Liver (tissue), 9 donors: ENCODE data around the gene C2orf92. TPM values are rescaled to one million over a fixed set of nuclear protein-coding genes. Genes with fewer than 3 reads are reported as not detected.
"Not testable (repeated sequence)": the region's sequence is repeated elsewhere in the genome, so short reads cannot be mapped to it uniquely, and the experiment has no call there.

Source experiments
- DNase-seq: peaks from one replicate; pipeline ENCODE4 v3.0.0-alpha.2; 2017; ENCODE audit warnings: low spot score
- H3K27ac ChIP-seq, 2 donors: one replicate each; pipeline ENCODE4 v1.7.0; 2013; ENCODE audit warnings: inconsistent platforms in 2 of 2, low read length in 2 of 2, control low read depth in 1 of 2, low read depth in 1 of 2, mild to moderate bottlenecking in 1 of 2
- H3K27me3 ChIP-seq, 4 donors: one replicate each; pipeline versions ENCODE4 v1.6.1 to v1.7.0; 2013; ENCODE audit warnings: low read length in 3 of 4, inconsistent platforms in 1 of 4, mild to moderate bottlenecking in 1 of 4, moderate library complexity in 1 of 4; ENCODE audit not compliant: control insufficient read depth in 4 of 4, insufficient read depth in 4 of 4
- H3K36me3 ChIP-seq, 4 donors: one replicate each; pipeline versions ENCODE4 v1.6.1 to v1.7.0; 2013; ENCODE audit warnings: low read length in 3 of 4, mild to moderate bottlenecking in 3 of 4, low read depth in 1 of 4, moderate library complexity in 1 of 4; ENCODE audit not compliant: control insufficient read depth in 4 of 4, insufficient read depth in 3 of 4
- H3K4me1 ChIP-seq, 4 donors: one replicate each; pipeline versions ENCODE4 v1.6.1 to v1.7.0; 2013; ENCODE audit warnings: low read length in 3 of 4, mild to moderate bottlenecking in 3 of 4, moderate library complexity in 1 of 4; ENCODE audit not compliant: control insufficient read depth in 4 of 4, insufficient read depth in 4 of 4
- H3K4me3 ChIP-seq, 3 donors: one replicate each; pipeline versions ENCODE4 v1.6.1 to v1.7.0; 2013; ENCODE audit warnings: low read length in 3 of 3, control low read depth in 1 of 3, low read depth in 1 of 3, mild to moderate bottlenecking in 1 of 3
- H3K9ac ChIP-seq, 2 donors: one replicate each; pipeline ENCODE4 v1.7.0; 2013; ENCODE audit warnings: low read length in 2 of 2, mild to moderate bottlenecking in 2 of 2, moderate library complexity in 2 of 2, control low read depth in 1 of 2, low read depth in 1 of 2
- H3K9me3 ChIP-seq, 4 donors: one replicate each; pipeline versions ENCODE4 v1.6.1 to v1.7.0; 2013; ENCODE audit warnings: low read length in 3 of 4; ENCODE audit not compliant: control insufficient read depth in 4 of 4
- ATF3 ChIP-seq: IDR thresholded peaks from 2 replicates; pipeline ENCODE4 v1.6.1; 2016; ENCODE audit warnings: antibody characterized with exemption
- CTCF ChIP-seq: fragments of 150-350 bp; IDR thresholded peaks from 2 replicates; pipeline ENCODE4 v1.5.1; 2017; ENCODE audit warnings: improper control_type of control experiment, low read depth, low read length; ENCODE audit not compliant: missing input control
- EGR1 ChIP-seq, 2 donors: IDR thresholded peaks; 2 replicates each; pipeline ENCODE4 v1.6.1; 2016 to 2018; ENCODE audit warnings: antibody characterized with exemption in 2 of 2, low read depth in 2 of 2
- FOXA1 ChIP-seq: IDR thresholded peaks from 2 replicates; pipeline ENCODE4 v1.6.1; 2016; ENCODE audit warnings: antibody characterized with exemption
- FOXA2 ChIP-seq: IDR thresholded peaks from 2 replicates; pipeline ENCODE4 v1.6.1; 2016; ENCODE audit warnings: antibody characterized with exemption
- GABPA ChIP-seq, 2 donors: IDR thresholded peaks in 1 of 2; conservative IDR thresholded peaks in 1 of 2; 2 replicates each; pipeline ENCODE4 v1.6.1; 2016; ENCODE audit warnings: antibody characterized with exemption in 2 of 2, mild to moderate bottlenecking in 1 of 2, moderate library complexity in 1 of 2
- HNF4A ChIP-seq, 2 donors: conservative IDR thresholded peaks; 2 replicates each; pipeline ENCODE4 v1.6.1; 2016; ENCODE audit warnings: antibody characterized with exemption in 2 of 2, mild to moderate bottlenecking in 2 of 2
- HNF4G ChIP-seq: IDR thresholded peaks from 2 replicates; pipeline ENCODE4 v1.6.1; 2016; ENCODE audit warnings: antibody characterized with exemption
- JUND ChIP-seq, 2 donors: IDR thresholded peaks; 2 replicates each; pipeline ENCODE4 v1.6.1; 2016; ENCODE audit warnings: antibody characterized with exemption in 2 of 2
- MAX ChIP-seq: IDR thresholded peaks from 2 replicates; pipeline ENCODE4 v1.6.1; 2016; ENCODE audit warnings: antibody characterized with exemption
- NR2F2 ChIP-seq: IDR thresholded peaks from 2 replicates; pipeline ENCODE4 v1.6.1; 2016; ENCODE audit warnings: antibody characterized with exemption
- RAD21 ChIP-seq, 2 donors: IDR thresholded peaks; 2 replicates each; pipeline ENCODE4 v1.6.1; 2016; ENCODE audit warnings: antibody characterized with exemption in 2 of 2, mild to moderate bottlenecking in 2 of 2
- REST ChIP-seq: IDR thresholded peaks from 2 replicates; pipeline ENCODE4 v1.6.1; 2016; ENCODE audit warnings: antibody characterized with exemption, mild to moderate bottlenecking
- RXRA ChIP-seq, 2 donors: IDR thresholded peaks; 2 replicates each; pipeline ENCODE4 v1.6.1; 2017 to 2018; ENCODE audit warnings: antibody characterized with exemption in 2 of 2, mild to moderate bottlenecking in 1 of 2
- SP1 ChIP-seq: IDR thresholded peaks from 2 replicates; pipeline ENCODE4 v1.6.1; 2018; ENCODE audit warnings: antibody characterized with exemption, mild to moderate bottlenecking
- TAF1 ChIP-seq: conservative IDR thresholded peaks from 2 replicates; pipeline ENCODE4 v1.6.1; 2016; ENCODE audit warnings: antibody characterized with exemption, mild to moderate bottlenecking
- YY1 ChIP-seq: IDR thresholded peaks from 2 replicates; pipeline ENCODE4 v1.6.1; 2016; ENCODE audit warnings: antibody characterized with exemption, mild to moderate bottlenecking
- ZBTB33 ChIP-seq: IDR thresholded peaks from 2 replicates; pipeline ENCODE4 v1.6.1; 2016; ENCODE audit warnings: antibody characterized with exemption
- WGBS: extraction: QIAGEN DNeasy Blood & Tissue Kit; methylation state at CpG from one replicate; pipeline ENCODE4 v1.1.7; 2013; 5-methylcytosine and 5-hydroxymethylcytosine counted together
- polyA plus RNA-seq, 2 donors: library from polyadenylated mRNA; stranded (reverse) in 1 of 2; unstranded in 1 of 2; fragments of 200-250 nt in 1 of 2; fragments of >200 nt in 1 of 2; fragmentation: Nextera tagmentation in 1 of 2; extraction: Ambion mirVana in 1 of 2; gene quantifications; one replicate each; pipeline versions ENCODE4 v1.2.1 to v1.2.3, GENCODE V29; 2013 to 2015
- total RNA-seq, 2 donors: library from RNA; depleted of rRNA; stranded (reverse); fragments of >200 nt; gene quantifications; one replicate each; pipeline ENCODE4 v1.2.3, GENCODE V29; 2014
- donor health status: healthy.
- donor health status: healthy.
- donor health status: healthy.
- donor health status: healthy.
- donor health status: healthy.

C2orf92 gene
- total and polyA plus RNA-seq, 4 donors = 0.96 to 8.0 (median 2.7) TPM

GRCh38 chr2:97708608-97709007 is 39.1 kb downstream of the C2orf92 start:
- no peak for DNase-seq
- 92% methylated on average over 8 of the region's 8 CpGs for WGBS

GRCh38 chr2:97711394-97711711 is 41.8 kb downstream of the C2orf92 start:
- H3K27me3 ChIP-seq = no peaks in the 10 kb centered on the region
- WGBS = 85% methylated on average over 6 of the region's 6 CpGs
- H3K4me3 ChIP-seq = no peak overlapping the region
- H3K9ac ChIP-seq = no peak overlapping the region
- no peaks in the 10 kb centered on the region for H3K9me3 ChIP-seq
- TF ChIP-seq EGR1 (IDR thresholded peaks at IDR 0.05; ENCODE audit: low read depth in 2 of 2) = no peak
- no peak for TF ChIP-seq REST
- no peak for TF ChIP-seq RXRA (IDR thresholded peaks at IDR 0.05)
- TF ChIP-seq GABPA (IDR thresholded peaks at IDR 0.05 in 1 of 2, conservative IDR thresholded peaks at IDR 0.05 in 1 of 2) = no peak
- no peak for TF ChIP-seq MAX
- no peak for TF ChIP-seq ATF3
- no peak for TF ChIP-seq NR2F2
- no peak for TF ChIP-seq JUND (IDR thresholded peaks at IDR 0.05)
- no peak for TF ChIP-seq HNF4G
- H3K36me3 ChIP-seq = no peaks in the 10 kb centered on the region
- peaks cover 0 to 3% (median 0%) of the 10 kb centered on the region in 4 donors for H3K4me1 ChIP-seq
- DNase-seq = no peak
- no peak overlapping the region for H3K27ac ChIP-seq

More at GRCh38 chr2:97708608-97709007, 39.1 kb downstream of the C2orf92 start:
- no peak overlapping the region for H3K27ac ChIP-seq
- H3K4me1 ChIP-seq = peaks cover 0 to 3% (median 0%) of the 10 kb centered on the region in 4 donors
- H3K27me3 ChIP-seq = no peaks in the 10 kb centered on the region
- H3K4me3 ChIP-seq = no peak overlapping the region
- no peak overlapping the region for H3K9ac ChIP-seq
- TF ChIP-seq YY1 = no peak
- no peak for TF ChIP-seq FOXA1
- no peak for TF ChIP-seq HNF4A (conservative IDR thresholded peaks at IDR 0.05)
- TF ChIP-seq EGR1 (IDR thresholded peaks at IDR 0.05; ENCODE audit: low read depth in 2 of 2) = no peak
- TF ChIP-seq RXRA (IDR thresholded peaks at IDR 0.05) = no peak
- no peak for TF ChIP-seq GABPA (IDR thresholded peaks at IDR 0.05 in 1 of 2, conservative IDR thresholded peaks at IDR 0.05 in 1 of 2)
- TF ChIP-seq ATF3 = no peak
- TF ChIP-seq TAF1 = no peak
- no peak for TF ChIP-seq CTCF
- no peak for TF ChIP-seq RAD21 (IDR thresholded peaks at IDR 0.05)
- TF ChIP-seq FOXA2 = no peak
- no peak for TF ChIP-seq HNF4G
- TF ChIP-seq SP1 = no peak
- TF ChIP-seq MAX = no peak
- no peak for TF ChIP-seq ZBTB33
- no peak for TF ChIP-seq JUND (IDR thresholded peaks at IDR 0.05)
- H3K36me3 ChIP-seq = no peaks in the 10 kb centered on the region
- H3K9me3 ChIP-seq = no peaks in the 10 kb centered on the region

- 56% methylated on average over 9 of the region's 9 CpGs for WGBS
- H3K4me3 ChIP-seq, H3K36me3 ChIP-seq, H3K27me3 ChIP-seq, DNase-seq, H3K9me3 ChIP-seq, H3K9ac ChIP-seq, H3K4me1 ChIP-seq: not testable (repeated sequence)
- H3K27ac ChIP-seq = peak overlapping the region in 1 of 2 donors; percentile 5
Measured at GRCh38 chr2:97712175-97712574, 42.7 kb downstream of the C2orf92 start.
